Esophagus squamous epithelium (tissue), 5 donors: ENCODE measurements around the gene KLHL2. TPM values are rescaled to one million over a fixed set of nuclear protein-coding genes. Genes with fewer than 3 reads are reported as not detected.
A peak's percentile ranks its signal among the peaks of the same experiment; 100 is the strongest.
"Not testable (repeated sequence)": the region's sequence is repeated elsewhere in the genome, so short reads cannot be mapped to it uniquely, and the experiment has no call there.

Experiments
- DNase-seq: peaks from one replicate; lab custom pipeline; 2025; lab: John Stamatoyannopoulos, UW
- H3K27ac ChIP-seq, 4 donors: fragments of 200-600 bp; sonication (generic); one replicate each; pipeline ENCODE4 v1.5.1; 2016 to 2019; ENCODE audit warnings: mild to moderate bottlenecking in 1 of 4
- H3K27me3 ChIP-seq, 4 donors: fragments of 200-600 bp; sonication (generic); 1 replicate in 3 of 4; 2 replicates in 1 of 4; pipeline versions ENCODE4 v1.5.1 to v1.6.0; 2017 to 2021; ENCODE audit warnings: antibody characterized with exemption in 1 of 4
- H3K36me3 ChIP-seq, 3 donors: fragments of 200-600 bp; sonication (generic); one replicate each; pipeline ENCODE4 v1.5.1; 2016 to 2019
- H3K4me1 ChIP-seq, 3 donors: fragments of 200-600 bp; sonication (generic); one replicate each; pipeline ENCODE4 v1.5.1; 2017 to 2019
- H3K4me3 ChIP-seq, 4 donors: fragments of 200-600 bp; sonication (generic); 1 replicate in 3 of 4; 2 replicates in 1 of 4; pipeline ENCODE4 v1.5.1; 2016 to 2019; ENCODE audit warnings: mild to moderate bottlenecking in 2 of 4, moderate library complexity in 1 of 4
- H3K9me3 ChIP-seq, 3 donors: fragments of 200-600 bp; sonication (generic); one replicate each; pipeline ENCODE4 v1.5.1; 2016 to 2019
- POLR2A ChIP-seq, 4 donors: fragments of 450-650 bp; IDR thresholded peaks; one replicate each; pipeline ENCODE4 v1.6.1; 2017; ENCODE audit warnings: antibody characterized with exemption in 4 of 4, mild to moderate bottlenecking in 4 of 4, moderate library complexity in 3 of 4
- WGBS, 2 donors: methylation state at CpG; one replicate each; pipeline ENCODE4 v1.1.5; 2018; 5-methylcytosine and 5-hydroxymethylcytosine counted together
- intact Hi-C: fragments of 100-400 bp; cut with DNase I; formaldehyde crosslinking; loops from one replicate; pipeline ENCODE4 v1.15.0; 2022
- total RNA-seq, 4 donors: library from RNA; depleted of rRNA; stranded (reverse); fragments of >200 nt; gene quantifications; one replicate each; pipeline ENCODE4 v1.1.0, GENCODE V29; 2016
- TF ChIP-seq, protein P1 (sequence below), 6 experiments: fragments of 450-650 bp in 4 of 6; fragments of 200-600 bp in 2 of 6; sonication (generic) in 2 of 6; IDR thresholded peaks; one replicate each; pipeline ENCODE4 v1.5.1; 2016 to 2019; ENCODE audit warnings: antibody characterized with exemption in 6 of 6, mild to moderate bottlenecking in 4 of 6, moderate library complexity in 4 of 6
- donor health status: DM: yes; HTN: yes; CAD: no.

The KLHL2 gene
- total RNA-seq, 4 donors from 2014 or later, result 25.6 to 44.3 (median 30.8) TPM

DNA sequence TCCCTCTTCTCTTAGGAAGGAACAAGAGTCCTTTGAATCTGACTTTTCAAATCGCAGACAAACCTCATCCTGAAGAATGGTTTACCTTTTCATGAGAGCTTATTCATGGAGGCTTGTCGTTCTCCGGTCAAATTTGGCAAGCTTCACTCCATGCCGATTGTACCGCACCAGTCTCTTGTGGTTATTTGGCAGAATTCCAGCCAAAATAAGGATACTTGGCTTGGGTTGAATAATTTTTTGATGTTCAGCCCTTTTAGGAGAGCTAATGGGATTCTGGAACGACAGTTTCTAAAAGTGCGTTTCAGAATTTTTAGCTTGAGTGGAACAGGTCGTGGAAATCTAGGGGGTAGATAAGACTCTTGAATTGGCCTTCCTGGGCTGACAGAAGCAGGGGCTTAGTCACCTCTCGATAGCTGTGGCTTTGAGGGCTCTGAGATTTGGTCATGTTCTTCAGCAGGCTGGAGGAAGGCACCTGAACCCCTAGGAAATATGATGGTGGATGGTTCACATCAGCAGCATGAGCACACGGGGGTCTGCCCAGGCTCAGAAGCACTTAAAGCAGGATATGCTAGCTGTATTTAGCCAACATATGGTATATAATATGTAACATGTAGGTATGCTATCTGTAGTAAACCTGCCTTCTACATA is 1.5 kb downstream of the KLHL2 start:
- no peak for DNase-seq
- intact Hi-C loops, result loop anchor here (5.0 kb wide), 1 partner anchor 118 kb away; the partner anchor contains the start of gene MSMO1
- H3K9me3 ChIP-seq, result no peaks in the 10 kb centered on the region
- peak overlapping the region in 1 of 4 donors; percentile 81 for H3K27ac ChIP-seq
- no peak for TF ChIP-seq POLR2A (IDR thresholded peaks at IDR 0.05)
- TF ChIP-seq, protein P1, sequence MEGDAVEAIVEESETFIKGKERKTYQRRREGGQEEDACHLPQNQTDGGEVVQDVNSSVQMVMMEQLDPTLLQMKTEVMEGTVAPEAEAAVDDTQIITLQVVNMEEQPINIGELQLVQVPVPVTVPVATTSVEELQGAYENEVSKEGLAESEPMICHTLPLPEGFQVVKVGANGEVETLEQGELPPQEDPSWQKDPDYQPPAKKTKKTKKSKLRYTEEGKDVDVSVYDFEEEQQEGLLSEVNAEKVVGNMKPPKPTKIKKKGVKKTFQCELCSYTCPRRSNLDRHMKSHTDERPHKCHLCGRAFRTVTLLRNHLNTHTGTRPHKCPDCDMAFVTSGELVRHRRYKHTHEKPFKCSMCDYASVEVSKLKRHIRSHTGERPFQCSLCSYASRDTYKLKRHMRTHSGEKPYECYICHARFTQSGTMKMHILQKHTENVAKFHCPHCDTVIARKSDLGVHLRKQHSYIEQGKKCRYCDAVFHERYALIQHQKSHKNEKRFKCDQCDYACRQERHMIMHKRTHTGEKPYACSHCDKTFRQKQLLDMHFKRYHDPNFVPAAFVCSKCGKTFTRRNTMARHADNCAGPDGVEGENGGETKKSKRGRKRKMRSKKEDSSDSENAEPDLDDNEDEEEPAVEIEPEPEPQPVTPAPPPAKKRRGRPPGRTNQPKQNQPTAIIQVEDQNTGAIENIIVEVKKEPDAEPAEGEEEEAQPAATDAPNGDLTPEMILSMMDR (IDR thresholded peaks at IDR 0.05), result no peak
- peaks cover 9 to 51% (median 23%) of the 10 kb centered on the region in 3 donors for H3K4me1 ChIP-seq
- no peaks in the 10 kb centered on the region for H3K36me3 ChIP-seq
- 44 to 45% methylated on average over 10 of the region's 10 CpGs for WGBS, 2 donors
- no peaks in the 10 kb centered on the region for H3K27me3 ChIP-seq
- peak overlapping the region; percentile 81 to 96 (median 96) for H3K4me3 ChIP-seq

DNA sequence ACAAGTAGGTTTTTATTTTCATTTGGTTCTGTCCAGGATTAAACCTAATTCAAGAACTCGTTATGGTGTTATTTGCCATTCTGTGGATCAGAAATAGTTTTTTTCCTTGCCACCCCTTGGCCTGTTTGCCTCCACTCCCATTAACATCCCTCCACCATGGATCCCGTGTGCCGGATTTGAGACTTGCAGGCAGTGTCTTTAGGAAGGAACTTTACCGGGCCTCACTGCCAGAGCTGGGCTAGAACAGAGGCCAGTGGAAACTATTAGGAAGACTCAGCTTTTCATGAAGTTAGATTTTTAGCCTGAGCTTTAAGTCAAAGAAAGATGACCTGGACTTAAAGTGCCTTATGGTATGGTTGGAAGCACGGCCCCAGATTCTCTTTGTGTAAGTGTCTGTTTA is 2.4 kb downstream of the KLHL2 start:
- Histone ChIP-seq H3K27me3 (no peaks in the 10 kb centered on the region), H3K27ac (no peak overlapping the region), H3K4me3 (peak overlapping the region in 3 of 4 donors; percentile 81 to 96 (median 96)), H3K4me1 (peaks cover 9 to 51% (median 26%) of the 10 kb centered on the region in 3 donors), H3K36me3 (no peaks in the 10 kb centered on the region), H3K9me3 (no peaks in the 10 kb centered on the region)
- intact Hi-C loops, result loop anchor here (5.0 kb wide), 1 partner anchor 118 kb away; the partner anchor contains the start of gene MSMO1
- no peak for DNase-seq
- TF ChIP-seq POLR2A (IDR thresholded peaks at IDR 0.05), result no peak
- TF ChIP-seq, protein P1 (IDR thresholded peaks at IDR 0.05), result no peak
- 92% methylated on average over 2 to 5 of the region's 5 CpGs for WGBS, 2 donors

DNA sequence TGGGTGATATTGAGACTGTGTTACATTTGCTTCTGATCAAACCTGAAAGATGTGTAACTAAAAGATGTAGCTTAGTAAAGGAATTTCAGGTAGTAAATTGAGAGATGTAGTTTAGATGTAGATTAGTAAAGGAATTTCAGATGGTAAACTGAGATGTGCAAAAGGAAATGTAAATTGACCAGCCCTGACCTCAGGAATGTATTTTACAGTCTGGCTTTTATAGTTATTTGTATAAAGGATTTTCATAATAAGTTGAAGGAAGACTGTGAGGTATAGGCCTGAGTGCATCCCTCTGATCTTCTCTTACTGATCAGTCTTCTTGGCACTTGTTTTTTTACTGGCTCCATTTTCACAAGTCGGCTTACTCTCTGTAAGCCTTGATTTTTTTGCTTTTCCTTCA is 3.2 kb downstream of the KLHL2 start:
- WGBS, 2 donors, result 86 to 95% methylated on average over 1 of the region's 1 CpG
- H3K9me3 ChIP-seq, result no peaks in the 10 kb centered on the region
- peaks cover 6 to 51% (median 31%) of the 10 kb centered on the region in 3 donors for H3K4me1 ChIP-seq
- intact Hi-C loops, result no loop called here
- no peaks in the 10 kb centered on the region for H3K27me3 ChIP-seq
- no peak for DNase-seq
- H3K27ac ChIP-seq, result no peak overlapping the region
- TF ChIP-seq, protein P1 (IDR thresholded peaks at IDR 0.05), result no peak
- no peak for TF ChIP-seq POLR2A (IDR thresholded peaks at IDR 0.05)
- H3K4me3 ChIP-seq, result no peak overlapping the region
- H3K36me3 ChIP-seq, result no peaks in the 10 kb centered on the region

DNA sequence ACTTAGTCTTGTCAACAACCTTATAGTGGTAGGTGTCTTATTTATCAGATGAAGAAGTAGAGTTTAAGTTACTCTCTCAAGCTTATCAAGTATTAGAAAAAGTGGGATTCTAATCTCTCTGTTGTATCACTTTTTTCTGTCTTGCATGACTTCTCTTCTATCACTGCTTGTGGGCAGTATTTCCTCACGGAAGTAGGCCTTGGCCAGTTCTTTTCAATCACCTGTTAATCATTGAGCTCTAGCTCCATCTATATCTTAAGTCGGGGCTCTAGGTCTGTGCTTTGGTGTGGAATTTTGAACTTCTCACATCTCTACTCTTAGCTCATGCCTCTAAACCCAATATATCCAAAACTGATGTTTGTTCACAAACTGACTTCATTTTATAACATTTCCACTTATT is 5.3 kb downstream of the KLHL2 start:
- DNase-seq, H3K36me3 ChIP-seq, H3K27me3 ChIP-seq, intact Hi-C loops, H3K9me3 ChIP-seq, H3K27ac ChIP-seq, H3K4me3 ChIP-seq: not testable (repeated sequence)
- H3K4me1 ChIP-seq, result peaks cover 0 to 54% (median 30%) of the 10 kb centered on the region in 3 donors
- 82 to 83% methylated on average over 2 of the region's 2 CpGs for WGBS, 2 donors

DNA sequence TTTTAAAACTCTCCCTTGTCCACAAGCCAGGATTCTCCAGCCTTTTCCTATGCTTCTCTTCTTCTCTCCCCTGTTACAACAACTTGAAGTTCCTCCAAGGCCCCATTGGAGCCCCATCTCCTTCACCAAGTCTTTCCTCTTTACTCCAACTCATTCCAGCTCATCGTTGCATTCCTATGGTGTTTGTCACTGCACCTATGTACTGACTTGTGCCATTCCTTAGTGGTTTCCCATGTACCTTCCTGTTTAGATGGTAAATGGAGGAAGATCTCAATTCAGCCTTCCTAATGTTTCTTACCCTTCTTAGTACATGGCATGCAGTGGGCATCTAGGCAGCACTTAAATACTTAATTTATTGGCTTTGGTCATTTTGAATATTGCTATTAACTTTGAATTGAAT is 6.0 kb downstream of the KLHL2 start:
- DNase-seq, H3K27me3 ChIP-seq, H3K36me3 ChIP-seq, intact Hi-C loops, H3K4me3 ChIP-seq, H3K9me3 ChIP-seq, H3K27ac ChIP-seq: not testable (repeated sequence)
- WGBS, 2 donors, result 55 to 70% methylated on average over 1 of the region's 1 CpG
- H3K4me1 ChIP-seq, result peaks cover 0 to 49% (median 30%) of the 10 kb centered on the region in 3 donors

DNA sequence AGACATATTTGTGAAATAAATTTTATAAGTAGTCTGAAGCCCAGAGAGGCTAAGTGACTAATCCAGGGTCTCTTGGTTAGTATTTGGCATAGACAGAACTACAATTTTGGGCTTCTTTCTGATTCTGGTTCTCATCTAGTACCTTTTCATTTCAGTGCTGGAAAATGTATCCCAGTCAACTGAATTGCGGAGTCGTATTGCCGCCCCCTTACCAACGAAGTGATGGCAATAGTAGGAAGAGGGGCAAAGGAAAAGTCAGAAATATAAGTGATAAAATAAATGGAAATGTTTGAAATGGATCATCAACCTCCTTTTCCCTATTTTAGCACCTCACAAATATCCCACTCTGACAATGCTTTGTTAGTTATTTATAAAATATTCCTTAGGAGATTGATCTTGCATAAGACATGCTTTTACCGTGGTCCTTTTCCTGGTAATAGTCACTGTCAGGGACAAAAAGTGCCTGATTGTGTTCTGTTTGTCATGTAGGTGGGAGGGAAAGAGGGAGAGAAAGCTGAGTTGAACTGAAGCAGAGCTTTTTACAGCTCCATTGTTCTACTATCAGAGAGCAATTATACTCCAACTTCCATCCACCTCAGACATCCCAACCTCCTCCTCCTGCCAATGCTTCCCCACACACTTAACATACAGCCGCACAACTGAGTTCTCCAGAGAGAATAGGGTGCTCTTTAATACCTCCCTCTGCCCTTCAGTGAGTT is 6.8 kb downstream of the KLHL2 start:
- H3K36me3 ChIP-seq, intact Hi-C loops, H3K9me3 ChIP-seq, H3K4me3 ChIP-seq, DNase-seq, H3K27me3 ChIP-seq, H3K27ac ChIP-seq: not testable (repeated sequence)
- peaks cover 0 to 42% (median 25%) of the 10 kb centered on the region in 3 donors for H3K4me1 ChIP-seq
- 81 to 92% methylated on average over 6 of the region's 6 CpGs for WGBS, 2 donors

DNA sequence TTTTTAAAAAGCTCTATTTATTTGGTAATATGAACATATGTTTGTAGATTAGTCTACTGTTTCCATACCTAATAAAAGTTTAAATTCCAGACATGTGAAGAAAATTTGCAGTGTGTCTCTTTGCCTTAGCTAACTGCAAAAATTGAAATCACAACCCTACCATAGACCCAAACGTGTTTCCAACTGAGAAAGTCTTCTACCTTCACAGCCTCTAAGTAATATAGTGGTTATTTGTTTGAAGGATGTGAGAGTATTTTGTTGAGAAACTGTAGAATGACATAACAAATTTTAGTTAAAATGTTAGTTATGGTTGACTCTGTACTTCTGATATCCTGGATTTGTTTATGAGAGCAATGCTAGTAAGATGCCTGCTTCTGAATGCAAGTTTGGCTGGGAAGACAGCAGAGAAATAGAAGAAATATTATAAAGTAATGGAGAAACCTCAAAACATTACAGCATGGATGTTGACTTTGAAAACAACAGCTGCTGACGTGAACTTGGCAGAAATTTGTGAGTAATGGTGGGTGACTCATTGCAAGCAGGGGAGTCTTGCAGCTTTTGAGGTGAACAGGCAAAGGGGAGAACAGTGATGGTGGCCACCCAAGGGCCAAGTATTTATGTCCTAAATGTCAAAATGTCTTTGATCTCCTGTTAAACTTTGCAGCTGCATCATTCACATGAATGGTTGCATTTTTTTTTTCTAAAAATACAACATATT is 7.8 kb downstream of the KLHL2 start:
- H3K9me3 ChIP-seq, H3K27me3 ChIP-seq, H3K4me3 ChIP-seq, DNase-seq, H3K27ac ChIP-seq, intact Hi-C loops, H3K36me3 ChIP-seq: not testable (repeated sequence)
- H3K4me1 ChIP-seq, result peaks cover 0 to 35% (median 20%) of the 10 kb centered on the region in 3 donors
- WGBS, 2 donors, result 18 to 32% methylated on average over 2 of the region's 2 CpGs

DNA sequence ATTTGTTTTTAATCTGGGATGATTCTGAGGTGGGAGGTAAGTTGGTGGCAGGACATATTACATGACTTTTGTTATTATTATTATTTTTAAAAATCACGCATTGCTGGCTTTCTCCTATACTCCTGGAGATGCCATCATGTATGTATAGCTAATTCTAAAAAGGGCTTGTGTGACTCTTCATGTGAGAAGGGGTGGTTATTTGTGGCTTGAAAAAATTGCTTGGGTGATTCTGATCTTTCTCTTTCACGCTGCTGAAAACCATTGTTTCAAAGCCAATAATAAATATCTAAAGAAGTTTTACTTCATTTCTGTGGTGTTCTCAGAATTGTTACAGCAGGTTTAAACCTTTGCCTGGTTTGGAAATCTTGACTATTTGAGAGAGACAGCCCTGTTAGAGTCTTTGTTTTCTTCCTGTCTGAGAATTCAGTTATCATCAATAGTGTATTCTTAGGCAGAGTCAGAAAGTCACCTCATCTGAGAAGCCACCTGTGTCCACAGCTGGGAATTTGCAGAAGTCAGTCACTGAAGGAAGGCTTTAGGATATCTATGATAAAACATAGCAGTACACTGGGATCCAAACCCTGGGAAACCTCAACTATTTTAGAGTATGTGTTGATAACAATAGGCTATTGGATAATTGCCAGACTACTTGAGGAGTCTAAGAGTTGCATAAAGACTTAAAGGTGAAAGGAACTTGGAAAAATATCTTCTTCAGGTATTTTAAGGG is 8.6 kb downstream of the KLHL2 start:
- intact Hi-C loops, H3K27me3 ChIP-seq: not testable (repeated sequence)

More for the DNA sequence above, 8.6 kb downstream of the KLHL2 start:
- not testable (repeated sequence) for DNase-seq, H3K4me3 ChIP-seq, H3K36me3 ChIP-seq, H3K9me3 ChIP-seq, H3K27ac ChIP-seq
- WGBS, 2 donors, result 38 to 56% methylated on average over 2 of the region's 2 CpGs
- H3K4me1 ChIP-seq, result peaks cover 0 to 38% (median 20%) of the 10 kb centered on the region in 3 donors
